MCF 10A (cell line): Measurements from ENCODE around the gene RER1. TPM values are rescaled to one million over a fixed set of nuclear protein-coding genes. Genes with fewer than 3 reads are reported as not detected.
A peak's percentile ranks its signal among the peaks of the same experiment; 100 is the strongest.

Experiments used
- BruUV-seq: library from RNA; stranded (reverse); fragments of 400-500 nt; replicated peaks from 2 replicates; lab custom pipeline; 2021; lab: Mats Ljungman, UMichigan
- CTCF ChIA-PET: fragments of 300-600 bp; sonication (Branson Sonifier 250); formaldehyde crosslinking; extraction: SDS; loops from one replicate; lab custom pipeline; 2021; ENCODE audit warnings: antibody characterized with exemption, inconsistent platforms; lab: Yijun Ruan, JAX
- POLR2A ChIA-PET: fragments of 300-600, 350-650 bp; sonication (Branson Sonifier 250); formaldehyde crosslinking; extraction: SDS; loops from one replicate; lab custom pipeline; 2020; ENCODE audit warnings: antibody characterized with exemption, inconsistent platforms; lab: Yijun Ruan, JAX
- DNase-seq: peaks from one replicate; pipeline ENCODE4 v3.0.0-alpha.2; 2018; ENCODE audit not compliant: unreplicated experiment
- H3K27ac Mint-ChIP-seq: one replicate; pipeline ENCODE4 v1.8.0; 2022; ENCODE audit warnings: mild to moderate bottlenecking, low read depth, mixed read lengths; ENCODE audit not compliant: unreplicated experiment
- H3K27me3 Mint-ChIP-seq: one replicate; pipeline ENCODE4 v1.8.0; 2022; ENCODE audit warnings: mixed read lengths; ENCODE audit not compliant: insufficient read depth, unreplicated experiment
- H3K36me3 Mint-ChIP-seq: one replicate; pipeline ENCODE4 v1.8.0; 2022; ENCODE audit warnings: mild to moderate bottlenecking, moderate library complexity, mixed read lengths; ENCODE audit not compliant: insufficient read depth, unreplicated experiment
- H3K4me1 Mint-ChIP-seq: one replicate; pipeline ENCODE4 v1.8.0; 2022; ENCODE audit warnings: mixed read lengths; ENCODE audit not compliant: insufficient read depth, unreplicated experiment
- H3K4me3 Mint-ChIP-seq: one replicate; pipeline ENCODE4 v1.8.0; 2022; ENCODE audit warnings: mild to moderate bottlenecking, moderate library complexity, mixed read lengths; ENCODE audit not compliant: unreplicated experiment
- H3K9me3 Mint-ChIP-seq: one replicate; pipeline ENCODE4 v1.8.0; 2022; ENCODE audit warnings: mixed read lengths; ENCODE audit not compliant: unreplicated experiment
- CTCF ChIP-seq: fragments of 200-600 bp; IDR thresholded peaks from one replicate; pipeline ENCODE4 v1.8.0; 2022; ENCODE audit warnings: antibody characterized with exemption, mild to moderate bottlenecking; ENCODE audit not compliant: unreplicated experiment
- intact Hi-C: fragments of 100-400 bp; cut with micrococcal nuclease; formaldehyde crosslinking; loops from 2 replicates; pipeline ENCODE4 v1.14.1; 2022
- total RNA-seq: library from RNA; stranded (reverse); gene quantifications from 2 replicates; pipeline ENCODE4 v1.2.3, GENCODE V29; 2022

Gene RER1
- total RNA-seq, 1 experiment from 2014 or later, result 172 TPM

DNA sequence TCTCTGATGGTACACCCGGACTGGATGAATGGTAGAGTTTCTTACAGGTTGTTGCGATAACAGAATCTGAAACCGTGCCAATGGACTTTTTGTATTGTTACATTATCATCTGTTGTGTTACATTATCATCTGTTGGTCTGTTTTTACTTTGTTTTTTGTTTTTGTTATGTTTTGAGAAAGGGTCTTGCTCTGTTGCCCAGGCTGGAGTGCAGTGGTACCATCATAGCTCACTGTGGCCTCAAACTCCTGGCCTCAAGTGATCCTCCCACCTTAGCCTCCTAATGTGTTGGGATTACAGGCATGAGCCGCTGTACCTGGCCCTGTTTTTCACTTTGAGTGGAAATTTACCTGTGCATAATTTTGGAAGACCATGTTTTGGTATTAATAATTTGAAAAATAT, 30.9 kb downstream of the RER1 start:
- no peaks in the 10 kb centered on the region for H3K36me3 Mint-ChIP-seq
- no peak for DNase-seq
- CTCF ChIA-PET, result interaction anchor here (0.6 to 2.3 kb wide), 4 partner anchors 8 to 1030 kb away, joined by 3 to 13 read pairs (median 4); partner anchors contain the start of gene FAAP20
- intact Hi-C loops, result no loop called here
- POLR2A ChIA-PET, result no interaction called here
- no peaks in the 10 kb centered on the region for H3K4me1 Mint-ChIP-seq
- peaks cover 13% of the 10 kb centered on the region for H3K27me3 Mint-ChIP-seq
- H3K9me3 Mint-ChIP-seq, result peaks cover 8% of the 10 kb centered on the region
- no peak for TF ChIP-seq CTCF
- no TSS peak for BruUV-seq
- no peak overlapping the region for H3K27ac Mint-ChIP-seq
- H3K4me3 Mint-ChIP-seq, result no peak overlapping the region

GRCh38 chr1:2425892-2426291, 34.3 kb downstream of the RER1 start:
- no peak overlapping the region for H3K27ac Mint-ChIP-seq
- POLR2A ChIA-PET, result no interaction called here
- no peaks in the 10 kb centered on the region for H3K27me3 Mint-ChIP-seq
- no peak for TF ChIP-seq CTCF
- BruUV-seq, result no TSS peak
- peaks cover 4% of the 10 kb centered on the region for H3K36me3 Mint-ChIP-seq
- DNase-seq, result no peak
- no peaks in the 10 kb centered on the region for H3K4me1 Mint-ChIP-seq
- H3K9me3 Mint-ChIP-seq, result peaks cover 8% of the 10 kb centered on the region
- H3K4me3 Mint-ChIP-seq, result no peak overlapping the region
- CTCF ChIA-PET, result interaction anchor here (1.1 to 3.9 kb wide), 5 partner anchors 10 to 999 kb away, joined by 3 to 21 read pairs (median 6); partner anchors contain the start of gene FAAP20
- intact Hi-C loops, result no loop called here

GRCh38 chr1:2426540-2426939, 34.9 kb downstream of the RER1 start:
- CTCF ChIA-PET, result interaction anchor here (0.6 to 3.9 kb wide), 4 partner anchors 11 to 998 kb away, joined by 3 to 21 read pairs (median 10); no protein-coding TSS in a partner anchor
- BruUV-seq, result no TSS peak
- intact Hi-C loops, result no loop called here

GRCh38 chr1:2427051-2427450, 35.4 kb downstream of the RER1 start:
- CTCF ChIA-PET, result interaction anchor here (0.6 to 3.9 kb wide), 3 partner anchors 12 to 997 kb away, joined by 3 to 21 read pairs (median 14); no protein-coding TSS in a partner anchor
- no peak overlapping the region for H3K4me3 Mint-ChIP-seq

More at GRCh38 chr1:2426540-2426939, 34.9 kb downstream of the RER1 start:
- H3K9me3 Mint-ChIP-seq, result peaks cover 8% of the 10 kb centered on the region
- no peaks in the 10 kb centered on the region for H3K27me3 Mint-ChIP-seq
- POLR2A ChIA-PET, result no interaction called here
- peak overlapping the region; percentile 23 for H3K27ac Mint-ChIP-seq
- H3K4me1 Mint-ChIP-seq, result no peaks in the 10 kb centered on the region
- no peak for TF ChIP-seq CTCF
- no peak for DNase-seq
- peaks cover 4% of the 10 kb centered on the region for H3K36me3 Mint-ChIP-seq
- H3K4me3 Mint-ChIP-seq, result no peak overlapping the region

More at GRCh38 chr1:2427051-2427450, 35.4 kb downstream of the RER1 start:
- Mint-ChIP-seq H3K9me3 (peaks cover 8% of the 10 kb centered on the region), H3K4me1 (no peaks in the 10 kb centered on the region), H3K27me3 (no peaks in the 10 kb centered on the region), H3K36me3 (peaks cover 4% of the 10 kb centered on the region), H3K27ac (peak overlapping the region; percentile 90)
- POLR2A ChIA-PET, result no interaction called here
- intact Hi-C loops, result no loop called here
- no peak for DNase-seq
- BruUV-seq, result no TSS peak
- no peak for TF ChIP-seq CTCF
